Tongue (tissue), 2 donors: ENCODE data around the gene RBM14. TPM values are rescaled to one million over a fixed set of nuclear protein-coding genes. Genes with fewer than 3 reads are reported as not detected.

ENCODE experiments used
- small RNA-seq: library from RNA; depleted of rRNA; stranded (forward); fragments of <200 nt; gene quantifications from one replicate; pipeline ENCODE3, GENCODE V24; 2014; ENCODE audit warnings: low replicate concordance
- total RNA-seq: library from RNA; depleted of rRNA; stranded (reverse); fragments of >200 nt; gene quantifications from one replicate; pipeline ENCODE4 v1.2.3, GENCODE V29; 2014

RBM14 gene
- total RNA-seq, 1 donor from 2014 or later: 31.6 TPM

Small RNA genes within 50 kb of the gene (small RNA-seq; reads per million reads assigned to genes)
- gene RNU4-39P: not detected

Other genes starting within 250 kb of the RBM14 start
- 10.2 TPM for gene SLC29A2, start 244.9 kb upstream of the RBM14 start, total RNA-seq
- 1.4 TPM for gene NPAS4, start 195.6 kb upstream of the RBM14 start, total RNA-seq
- gene MRPL11, start 177.8 kb upstream of the RBM14 start, total RNA-seq: 55.9 TPM
- gene PELI3, start 149.7 kb upstream of the RBM14 start, total RNA-seq: 5.9 TPM
- 21.2 TPM for gene DPP3, start 136.2 kb upstream of the RBM14 start, total RNA-seq
- 29.6 TPM for gene BBS1, start 106.0 kb upstream of the RBM14 start, total RNA-seq
- gene ZDHHC24, start 70.6 kb upstream of the RBM14 start, total RNA-seq: 5.3 TPM
- gene ACTN3, start 69.7 kb upstream of the RBM14 start, total RNA-seq: 91.4 TPM
- 35.7 TPM for gene CTSF, start 48.0 kb upstream of the RBM14 start, total RNA-seq
- gene CCDC87, start 23.6 kb upstream of the RBM14 start, total RNA-seq: 0.10 TPM
- gene CCS, start 23.4 kb upstream of the RBM14 start, total RNA-seq: 33.4 TPM
- gene RBM4, start 22.1 kb downstream of the RBM14 start, total RNA-seq: 137 TPM
- 25.4 TPM for gene RBM4B, start 61.3 kb downstream of the RBM14 start, total RNA-seq
- 20.9 TPM for gene SPTBN2, start 112.6 kb downstream of the RBM14 start, total RNA-seq
- 14.7 TPM for gene RCE1, start 226.8 kb downstream of the RBM14 start, total RNA-seq
- 21.7 TPM for gene LRFN4, start 240.4 kb downstream of the RBM14 start, total RNA-seq